Prostate gland (tissue), 2 donors: ENCODE data around the gene SYNPO2L.
"Not testable (repeated sequence)": the region's sequence is repeated elsewhere in the genome, so short reads cannot be mapped to it uniquely, and the experiment has no call there.

Source experiments
- POLR2A ChIP-seq: fragments of 450-650 bp; IDR thresholded peaks from one replicate; pipeline ENCODE4 v1.6.1; 2016; ENCODE audit warnings: antibody characterized with exemption, mild to moderate bottlenecking
- POLR2AphosphoS5 ChIP-seq: sonication (generic); formaldehyde crosslinking; IDR thresholded peaks from one replicate; pipeline ENCODE4 v1.6.1; 2017; ENCODE audit warnings: antibody characterized with exemption
- TF ChIP-seq, protein P1 (sequence below), 4 experiments: fragments of 200-600 bp in 2 of 4; fragments of 450-650 bp in 2 of 4; sonication (generic) in 2 of 4; IDR thresholded peaks; 1 replicate in 3 of 4; 2 replicates in 1 of 4; pipeline ENCODE4 v1.5.1; 2016 to 2019; ENCODE audit warnings: antibody characterized with exemption in 4 of 4, mild to moderate bottlenecking in 2 of 4, moderate library complexity in 2 of 4

DNA sequence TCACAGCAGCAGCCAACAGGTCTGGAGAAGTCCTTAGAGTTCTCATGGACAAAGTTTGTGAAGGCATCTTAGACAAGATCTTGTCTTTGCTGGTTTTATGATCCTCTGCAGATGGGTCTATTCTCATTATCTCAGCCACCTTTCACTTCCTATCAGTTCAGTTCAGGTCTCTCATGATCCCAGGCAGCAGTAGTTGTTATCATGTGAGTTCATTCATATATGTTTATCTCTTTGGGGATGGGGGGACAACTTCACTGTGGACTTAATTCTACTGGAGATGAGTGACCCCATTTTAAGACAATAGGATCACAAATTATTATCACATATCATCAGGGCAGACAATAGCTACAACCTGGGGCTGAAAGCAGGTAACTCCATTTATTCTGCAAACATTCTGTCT lies 48.1 kb upstream of the SYNPO2L start:
- TF ChIP-seq, protein P1, sequence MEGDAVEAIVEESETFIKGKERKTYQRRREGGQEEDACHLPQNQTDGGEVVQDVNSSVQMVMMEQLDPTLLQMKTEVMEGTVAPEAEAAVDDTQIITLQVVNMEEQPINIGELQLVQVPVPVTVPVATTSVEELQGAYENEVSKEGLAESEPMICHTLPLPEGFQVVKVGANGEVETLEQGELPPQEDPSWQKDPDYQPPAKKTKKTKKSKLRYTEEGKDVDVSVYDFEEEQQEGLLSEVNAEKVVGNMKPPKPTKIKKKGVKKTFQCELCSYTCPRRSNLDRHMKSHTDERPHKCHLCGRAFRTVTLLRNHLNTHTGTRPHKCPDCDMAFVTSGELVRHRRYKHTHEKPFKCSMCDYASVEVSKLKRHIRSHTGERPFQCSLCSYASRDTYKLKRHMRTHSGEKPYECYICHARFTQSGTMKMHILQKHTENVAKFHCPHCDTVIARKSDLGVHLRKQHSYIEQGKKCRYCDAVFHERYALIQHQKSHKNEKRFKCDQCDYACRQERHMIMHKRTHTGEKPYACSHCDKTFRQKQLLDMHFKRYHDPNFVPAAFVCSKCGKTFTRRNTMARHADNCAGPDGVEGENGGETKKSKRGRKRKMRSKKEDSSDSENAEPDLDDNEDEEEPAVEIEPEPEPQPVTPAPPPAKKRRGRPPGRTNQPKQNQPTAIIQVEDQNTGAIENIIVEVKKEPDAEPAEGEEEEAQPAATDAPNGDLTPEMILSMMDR (IDR thresholded peaks at IDR 0.05), result not testable (repeated sequence)
- TF ChIP-seq POLR2AphosphoS5, POLR2A: not testable (repeated sequence)
